GM23248 (cell line): ENCODE measurements around the gene KCNJ6.

ENCODE experiments used
- EZH2 ChIP-seq: fragments of 200-600 bp; sonication (generic); IDR thresholded peaks from 2 replicates; pipeline ENCODE4 v1.6.1; 2018; ENCODE audit warnings: antibody characterized with exemption, mild to moderate bottlenecking; ENCODE audit not compliant: insufficient read depth, poor library complexity, severe bottlenecking
- EZH2phosphoT487 ChIP-seq: fragments of 200-600 bp; sonication (generic); IDR thresholded peaks from 2 replicates; pipeline ENCODE4 v1.6.1; 2018; ENCODE audit warnings: antibody characterized with exemption, moderate library complexity, mild to moderate bottlenecking, low read depth; ENCODE audit not compliant: insufficient read depth

- TF ChIP-seq EZH2 (no peak), EZH2phosphoT487 (no peak)
These were observed 242.3 kb downstream of the KCNJ6 start for GRCh38 chr21:37673801-37674575.
